ENCODE data around the gene MKLN1. TPM values are rescaled to one million over a fixed set of nuclear protein-coding genes. Genes with fewer than 3 reads are reported as not detected.

MKLN1 gene
- total and polyA plus RNA-seq, 2 of the 13 experiments (the other 11 are each of a cell fraction or from before 2014, with no cell fraction given): 33.6 to 43.5 TPM

DNA sequence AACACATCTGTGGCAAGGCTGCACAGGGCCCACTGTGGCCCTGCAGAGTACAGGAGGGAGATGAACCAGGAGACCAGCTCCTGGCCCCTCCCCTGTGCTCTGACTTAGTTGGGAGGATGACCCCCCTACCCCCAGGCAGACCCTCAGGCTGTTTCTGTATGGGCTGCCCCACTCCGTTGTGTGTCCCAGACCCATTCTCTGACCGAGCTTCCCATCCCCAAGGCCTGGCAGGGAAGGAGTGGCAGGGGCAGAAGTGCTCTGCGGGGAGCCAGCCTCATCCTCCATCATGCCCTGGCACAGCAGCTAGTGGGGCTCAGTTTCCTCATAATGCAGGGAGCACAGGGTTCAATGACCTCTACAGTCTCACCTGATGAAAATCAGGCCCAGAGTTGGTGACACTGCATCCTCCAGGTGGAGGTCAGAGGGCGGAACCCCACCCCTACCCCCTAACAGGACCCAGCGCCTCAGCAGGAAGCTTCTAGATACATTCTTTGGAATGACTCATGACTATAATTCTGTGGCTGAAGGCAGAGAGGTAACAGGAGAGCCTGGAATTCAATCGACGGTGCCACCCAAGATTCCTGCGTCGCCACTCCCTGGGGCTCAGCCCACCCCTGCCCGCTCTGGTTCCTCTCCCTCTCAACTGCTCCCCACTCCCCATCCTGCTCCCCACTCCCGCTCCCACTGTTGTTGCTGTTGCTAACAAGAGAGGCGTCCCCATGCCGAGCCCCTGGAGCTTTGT lies 210.6 kb downstream of the MKLN1 start (continued):
- TF ChIP-seq RERE (CRISPR knock-in tag; IDR thresholded peaks at IDR 0.05; ENCODE audit: low read depth) (no peak), KLF12 (CRISPR knock-in tag; IDR thresholded peaks at IDR 0.05; ENCODE audit: borderline replicate concordance) (no peak), BORCS8-MEF2B (CRISPR knock-in tag; IDR thresholded peaks at IDR 0.05) (no peak), KDM6A (CRISPR knock-in tag; IDR thresholded peaks at IDR 0.05; ENCODE audit: low read depth) (no peak), RCOR2 (CRISPR knock-in tag; IDR thresholded peaks at IDR 0.05) (no peak), PHF5A (CRISPR knock-in tag; IDR thresholded peaks at IDR 0.05; ENCODE audit: low read depth, unreplicated experiment) (no peak), HNRNPL (IDR thresholded peaks at IDR 0.05; ENCODE audit: low read depth, low read length) (no peak), NFKB2 (CRISPR knock-in tag; IDR thresholded peaks at IDR 0.05; ENCODE audit: borderline replicate concordance) (no peak)
- TF ChIP-seq, protein P1, sequence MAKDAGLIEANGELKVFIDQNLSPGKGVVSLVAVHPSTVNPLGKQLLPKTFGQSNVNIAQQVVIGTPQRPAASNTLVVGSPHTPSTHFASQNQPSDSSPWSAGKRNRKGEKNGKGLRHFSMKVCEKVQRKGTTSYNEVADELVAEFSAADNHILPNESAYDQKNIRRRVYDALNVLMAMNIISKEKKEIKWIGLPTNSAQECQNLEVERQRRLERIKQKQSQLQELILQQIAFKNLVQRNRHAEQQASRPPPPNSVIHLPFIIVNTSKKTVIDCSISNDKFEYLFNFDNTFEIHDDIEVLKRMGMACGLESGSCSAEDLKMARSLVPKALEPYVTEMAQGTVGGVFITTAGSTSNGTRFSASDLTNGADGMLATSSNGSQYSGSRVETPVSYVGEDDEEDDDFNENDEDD (CRISPR knock-in tag; IDR thresholded peaks at IDR 0.05; ENCODE audit: borderline replicate concordance): no peak

Data from HepG2 (cell line).